K562 (cell line): ENCODE results near the gene IGSF21. TPM values are rescaled to one million over a fixed set of nuclear protein-coding genes. Genes with fewer than 3 reads are reported as not detected.
A peak's percentile ranks its signal among the peaks of the same experiment; 100 is the strongest.

ENCODE experiments used
- ATAC-seq: fragments of 200-7000 bp; cut with Tn5 transposase; 3 replicates; pipeline ENCODE4 v1.9.1; 2020; ENCODE audit warnings: moderate library complexity
- BruUV-seq: library from RNA; stranded (reverse); fragments of 400-500 nt; replicated peaks from 2 replicates; lab custom pipeline; 2021; lab: Mats Ljungman, UMichigan
- CTCF ChIA-PET: fragments of 300-600 bp; formaldehyde crosslinking; extraction: SDS; loops from one replicate; lab custom pipeline; 2021; ENCODE audit warnings: low intra/inter-chr PET ratio; lab: Yijun Ruan, JAX
- POLR2A ChIA-PET: fragments of 300-600, 350-650 bp; sonication (Branson Sonifier 250); formaldehyde crosslinking; extraction: SDS; loops from one replicate; lab custom pipeline; 2021; ENCODE audit warnings: antibody characterized with exemption, inconsistent platforms; lab: Yijun Ruan, JAX
- DNase-seq, 4 experiments: peaks; one replicate each; pipeline versions ENCODE4 v3.0.0 to v3.0.0-alpha.2; 2011 to 2018; ENCODE audit warnings: low spot score in 3 of 4, mixed read lengths in 3 of 4; ENCODE audit errors: extremely low read depth in 1 of 4
- FAIRE-seq: peaks from 2 replicates; lab custom pipeline; 2011; peaks lifted over from hg19 to GRCh38; lab: Jason Lieb, UNC
- H2AFZ ChIP-seq: 2 replicates; pipeline ENCODE4 v1.6.0; 2011; ENCODE audit warnings: low read depth, low read length, control low read depth, inconsistent platforms
- H3K27ac ChIP-seq: fragments of 200-600 bp; 3 replicates; pipeline ENCODE4 v1.8.0; 2011; ENCODE audit warnings: low read depth, mild to moderate bottlenecking, control low read depth, inconsistent platforms, low read length, moderate library complexity, mixed read lengths; ENCODE audit errors: extremely low read depth
- H3K27me3 ChIP-seq, 2 experiments: fragments of 300-600 bp in 1 of 2; 2 replicates in 1 of 2; 3 replicates in 1 of 2; pipeline versions ENCODE4 v1.6.0 to v1.8.0; 2011; ENCODE audit warnings: inconsistent platforms in 2 of 2, low read length in 2 of 2, mild to moderate bottlenecking in 1 of 2, mixed read lengths in 1 of 2, moderate library complexity in 1 of 2; ENCODE audit not compliant: control insufficient read depth in 2 of 2, insufficient read depth in 2 of 2
- H3K36me3 ChIP-seq: fragments of 300-600 bp; 3 replicates; pipeline ENCODE4 v1.8.0; 2011; ENCODE audit warnings: mild to moderate bottlenecking, low read length, inconsistent platforms; ENCODE audit not compliant: control insufficient read depth, insufficient read depth
- H3K4me1 ChIP-seq, 2 experiments: fragments of 200-600 bp in 1 of 2; replicated peaks in 1 of 2; 2 replicates in 1 of 2; 3 replicates in 1 of 2; pipeline versions ENCODE4 v1.5.1 to v1.8.0; 2011; ENCODE audit warnings: inconsistent platforms in 2 of 2, low read length in 2 of 2, mild to moderate bottlenecking in 1 of 2, mixed read lengths in 1 of 2, moderate library complexity in 1 of 2; ENCODE audit not compliant: control insufficient read depth in 2 of 2, insufficient read depth in 2 of 2
- H3K4me2 ChIP-seq: 2 replicates; pipeline ENCODE4 v1.6.1; 2011; ENCODE audit warnings: low read length, control low read depth, inconsistent platforms, mixed read lengths; ENCODE audit not compliant: insufficient read depth
- H3K4me3 ChIP-seq: fragments of 200-600 bp; sonication (generic), shearing (Covaris generic); 2 replicates; pipeline ENCODE4 v1.5.1; 2016; ENCODE audit warnings: control low read depth, inconsistent platforms
- H3K79me2 ChIP-seq: fragments of 200-600 bp; 3 replicates; pipeline ENCODE4 v1.8.0; 2011; ENCODE audit warnings: low read length, inconsistent platforms; ENCODE audit not compliant: control insufficient read depth, insufficient read depth
- H3K9ac ChIP-seq, 2 experiments: 2 replicates each; pipeline versions ENCODE4 v1.6.0 to v1.6.1; 2011; ENCODE audit warnings: low read depth in 2 of 2, low read length in 2 of 2, control low read depth in 1 of 2, inconsistent platforms in 1 of 2, mild to moderate bottlenecking in 1 of 2, mixed read lengths in 1 of 2; ENCODE audit not compliant: insufficient read depth in 1 of 2
- H3K9me1 ChIP-seq: one replicate; pipeline ENCODE4 v1.6.0; 2011; ENCODE audit warnings: inconsistent platforms, mild to moderate bottlenecking, low read length, moderate library complexity; ENCODE audit not compliant: control insufficient read depth, insufficient read depth
- H3K9me3 ChIP-seq: replicated peaks from 2 replicates; pipeline ENCODE4 v1.5.1; 2011; ENCODE audit warnings: low read depth, low read length, inconsistent platforms; ENCODE audit not compliant: control insufficient read depth, insufficient read depth
- H4K20me1 ChIP-seq: replicated peaks from 2 replicates; pipeline ENCODE4 v1.6.1; 2011; ENCODE audit warnings: low read length, inconsistent platforms, mixed read lengths; ENCODE audit not compliant: control insufficient read depth, insufficient read depth
- PTBP1 ChIP-seq: fragments of 200-400 bp; formaldehyde crosslinking; IDR thresholded peaks from 2 replicates; pipeline ENCODE4 v1.6.1; 2017; ENCODE audit warnings: low read depth, low read length
- RBM25 ChIP-seq: fragments of 200-400 bp; formaldehyde crosslinking; IDR thresholded peaks from 2 replicates; pipeline ENCODE4 v1.6.1; 2018; ENCODE audit warnings: low read length, low read depth, moderate library complexity; ENCODE audit not compliant: severe bottlenecking
- TRIM24 ChIP-seq, 2 experiments: fragments of 450-650 bp; IDR thresholded peaks; 2 replicates each; pipeline ENCODE4 v1.6.1; 2016
- ZNF239 ChIP-seq: fragments of 250-450 bp; sonication (Bioruptor Pico); IDR thresholded peaks from 2 replicates; pipeline ENCODE4 v1.4.0; 2020; ENCODE audit warnings: mild to moderate bottlenecking
- WGBS: fragments of 100-300 bp; shearing (Covaris generic); methylation state at CpG from one replicate; pipeline ENCODE4 v1.1.6; 2016; ENCODE audit warnings: low coverage, mixed read lengths; ENCODE audit not compliant: insufficient coverage; ENCODE audit errors: missing lambda C conversion rate; 5-methylcytosine and 5-hydroxymethylcytosine counted together
- in situ Hi-C: fragments of 300-500 bp; cut with MboI; formaldehyde crosslinking; loops from 4 replicates; pipeline ENCODE4 v1.15.0; 2018; ENCODE audit warnings: inconsistent platforms, mixed read lengths
- intact Hi-C: fragments of 100-400 bp; cut with micrococcal nuclease; formaldehyde crosslinking; loops from 2 replicates; pipeline ENCODE4 v1.14.2; 2022
- polyA plus RNA-seq, 8 experiments: library from polyadenylated mRNA; depleted of rRNA in 4 of 8; stranded (reverse) in 5 of 8; unstranded in 3 of 8; fragments of >200 nt; fragmentation: Nextera tagmentation in 2 of 8; fragmentation: Illumina TruSeq in 1 of 8; extraction: Ambion mirVana in 2 of 8; extraction: Trizol in 1 of 8; gene quantifications; 2 replicates each; pipeline versions ENCODE4 v1.2.1 to v1.2.3, GENCODE V29; 2011 to 2014; ENCODE audit warnings: inconsistent platforms in 1 of 8, missing spikeins in 1 of 8
- total RNA-seq, 7 experiments: library from RNA; depleted of rRNA in 6 of 7; stranded (reverse); fragments of >200 nt in 6 of 7; fragmentation: Illumina TruSeq in 2 of 7; extraction: Trizol in 2 of 7; gene quantifications; 2 replicates each; pipeline versions ENCODE4 v1.2.1 to v1.2.3, GENCODE V29; 2011 to 2021; ENCODE audit warnings: low replicate concordance in 1 of 7

Gene IGSF21
- total and polyA plus RNA-seq, 9 of the 15 experiments (the other 6 are each of a cell fraction or from before 2014, with no cell fraction given), result not detected

DNA sequence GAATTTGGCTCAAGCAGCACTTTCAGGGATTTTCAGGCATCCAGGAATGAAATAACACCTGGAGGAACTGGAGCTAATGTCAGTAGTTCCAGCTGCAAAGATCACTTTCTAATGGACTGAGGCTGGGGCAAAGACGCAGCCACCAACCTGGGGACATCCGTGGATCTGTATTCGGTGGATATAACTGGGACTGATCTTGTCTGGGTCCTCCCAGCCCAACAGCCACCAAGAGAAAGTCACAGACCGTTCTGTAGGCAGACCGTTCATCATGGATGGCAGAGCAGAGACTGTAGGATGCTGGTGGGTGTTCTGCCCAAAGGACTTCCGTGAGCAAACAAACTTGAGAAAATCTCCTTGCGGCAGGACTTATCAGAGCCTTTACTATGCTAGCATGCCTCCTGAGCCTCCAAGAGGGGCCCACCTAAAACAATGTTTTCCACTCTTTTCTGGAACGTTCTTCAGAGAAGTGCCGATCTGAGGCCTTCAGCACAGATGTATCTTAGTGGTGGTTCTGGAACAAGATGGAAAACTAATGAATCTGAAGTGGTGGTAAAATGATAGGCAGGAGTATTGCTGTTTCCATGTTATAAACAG is 287.1 kb downstream of the IGSF21 start:
- DNase-seq, result no peak
- H4K20me1 ChIP-seq, result no peaks in the 10 kb centered on the region; the same call in 1 of the 2 replicates
- CTCF ChIA-PET, result no interaction called here
- no peaks in the 10 kb centered on the region for H3K9me1 ChIP-seq
- H3K27me3 ChIP-seq, result peaks cover 2 to 7% of the 10 kb centered on the region in 2 experiments; a peak in 1 of 5 replicates
- POLR2A ChIA-PET, result interaction anchor here (0.5 kb wide), 1 partner anchor 8 kb away, joined by 3 read pairs; no protein-coding TSS in a partner anchor
- no peak overlapping the region for H3K4me2 ChIP-seq
- 11% methylated on average over 9 of the region's 9 CpGs for WGBS
- no TSS peak for BruUV-seq
- no peak overlapping the region for H3K9ac ChIP-seq
- no peaks in the 10 kb centered on the region for H3K9me3 ChIP-seq
- no peak overlapping the region for H3K27ac ChIP-seq
- TF ChIP-seq PTBP1, result 0 out of 2 replicates have a peak, but pooled peaks have one; percentile 56
- peak; percentile 100 for TF ChIP-seq ZNF239 (CRISPR knock-in tag)
- TF ChIP-seq RBM25, result peak; percentile 82
- TF ChIP-seq TRIM24 (IDR thresholded peaks at IDR 0.05), result no peak
- no peaks in the 10 kb centered on the region for H3K36me3 ChIP-seq
- intact Hi-C loops (no loop called here), in situ Hi-C loops (no loop called here)
- no peaks in the 10 kb centered on the region for H3K79me2 ChIP-seq
- ATAC-seq, result no peak
- no peaks in the 10 kb centered on the region; a peak in 1 of 5 replicates for H3K4me1 ChIP-seq
- FAIRE-seq, result no peak
- no peak overlapping the region for H2AFZ ChIP-seq
- H3K4me3 ChIP-seq, result no peak overlapping the region
